GM12878 (cell line): Measurements from ENCODE around the gene CIDEC. TPM values are rescaled to one million over a fixed set of nuclear protein-coding genes. Genes with fewer than 3 reads are reported as not detected.

ENCODE experiments used
- BCL3 ChIP-seq: IDR thresholded peaks from 2 replicates; pipeline ENCODE4 v1.6.1; 2011; ENCODE audit warnings: borderline replicate concordance, low read depth, mild to moderate bottlenecking, moderate library complexity, low read length; ENCODE audit not compliant: insufficient read depth, poor library complexity, severe bottlenecking
- BHLHE40 ChIP-seq, 2 experiments: fragments of 450-650 bp in 1 of 2; IDR thresholded peaks; 2 replicates each; pipeline ENCODE4 v1.6.1; 2011 to 2017; ENCODE audit warnings: low read depth in 2 of 2, borderline replicate concordance in 1 of 2, improper control_type of control experiment in 1 of 2, low read length in 1 of 2, mild to moderate bottlenecking in 1 of 2
- CBFB ChIP-seq: IDR thresholded peaks from 2 replicates; pipeline ENCODE4 v1.6.1; 2016; ENCODE audit warnings: antibody characterized with exemption, low read depth
- DPF2 ChIP-seq: fragments of 450-650 bp; IDR thresholded peaks from 2 replicates; pipeline ENCODE4 v1.6.1; 2017; ENCODE audit warnings: mild to moderate bottlenecking
- ELK1 ChIP-seq: IDR thresholded peaks from 2 replicates; pipeline ENCODE4 v1.6.1; 2012; ENCODE audit warnings: low read depth, low read length, improper control_type of control experiment
- HSF1 ChIP-seq: fragments of 150-350 bp; IDR thresholded peaks from 2 replicates; pipeline ENCODE4 v1.6.1; 2014; ENCODE audit warnings: mild to moderate bottlenecking, low read depth, low read length
- NFYB ChIP-seq: IDR thresholded peaks from 2 replicates; pipeline ENCODE4 v1.6.1; 2011; ENCODE audit warnings: low read depth, mild to moderate bottlenecking, low read length, improper control_type of control experiment, moderate library complexity; ENCODE audit not compliant: insufficient read depth
- NKRF ChIP-seq: fragments of 450-650 bp; conservative IDR thresholded peaks from 2 replicates; pipeline ENCODE4 v1.6.1; 2017; ENCODE audit warnings: mild to moderate bottlenecking, moderate library complexity
- POLR2AphosphoS2 ChIP-seq: IDR thresholded peaks from 2 replicates; pipeline ENCODE4 v1.6.1; 2011; ENCODE audit warnings: low read depth, mild to moderate bottlenecking, low read length, improper control_type of control experiment, moderate library complexity
- RFX5 ChIP-seq: IDR thresholded peaks from 2 replicates; pipeline ENCODE4 v1.6.1; 2011; ENCODE audit warnings: low read depth, low read length, improper control_type of control experiment
- SIN3A ChIP-seq: IDR thresholded peaks from 2 replicates; pipeline ENCODE4 v1.6.1; 2012; ENCODE audit warnings: low read depth, low read length, improper control_type of control experiment
- TAF1 ChIP-seq: IDR thresholded peaks from 2 replicates; pipeline ENCODE4 v1.6.1; 2011; ENCODE audit warnings: mild to moderate bottlenecking, low read depth, low read length, borderline replicate concordance
- polyA plus RNA-seq, 11 experiments: library from polyadenylated mRNA; depleted of rRNA in 4 of 11; unstranded in 6 of 11; stranded (reverse) in 5 of 11; fragments of >200 nt; fragmentation: Nextera tagmentation in 4 of 11; fragmentation: Illumina TruSeq in 1 of 11; extraction: Ambion mirVana in 4 of 11; extraction: Trizol in 1 of 11; gene quantifications; 1 replicate in 1 of 11; 2 replicates in 10 of 11; pipeline versions ENCODE4 v1.2.1 to v1.2.3, GENCODE V29; 2011 to 2016; ENCODE audit warnings: inconsistent platforms in 2 of 11, missing spikeins in 2 of 11, low read depth in 1 of 11
- total RNA-seq, 4 experiments: library from RNA; depleted of rRNA in 3 of 4; stranded (reverse); fragments of >200 nt in 3 of 4; fragmentation: Illumina TruSeq in 1 of 4; extraction: Trizol in 1 of 4; gene quantifications; 2 replicates each; pipeline versions ENCODE4 v1.2.1 to v1.2.3, GENCODE V29; 2013 to 2021

CIDEC gene
- total and polyA plus RNA-seq, 10 of the 15 experiments (the other 5 are each of a cell fraction or from before 2014, with no cell fraction given), result 0.10 to 0.49 TPM; not detected in 8

- TF ChIP-seq CBFB, result no peak
- TF ChIP-seq BCL3, result no peak
- TF ChIP-seq SIN3A, result no peak
- TF ChIP-seq POLR2AphosphoS2, result no peak
- peak in 1 of 2 experiments; percentile 36; a peak in 2 of 4 replicates for TF ChIP-seq BHLHE40 (IDR thresholded peaks at IDR 0.05; ENCODE audit: borderline replicate concordance in 1 of 2, low read depth in 2 of 2, low read length in 1 of 2)
- TF ChIP-seq NFYB, result no peak
- TF ChIP-seq TAF1, result no peak
- no peak for TF ChIP-seq RFX5
- TF ChIP-seq ELK1, result no peak
- TF ChIP-seq NKRF, result no peak
- TF ChIP-seq HSF1, result no peak
- TF ChIP-seq DPF2, result 0 out of 2 replicates have a peak, but pooled peaks have one; percentile 16
Observed at GRCh38 chr3:9909221-9910013, 29.4 kb upstream of the CIDEC start (continued).
